ENCODE measurements around the gene TEKT2.

DNA sequence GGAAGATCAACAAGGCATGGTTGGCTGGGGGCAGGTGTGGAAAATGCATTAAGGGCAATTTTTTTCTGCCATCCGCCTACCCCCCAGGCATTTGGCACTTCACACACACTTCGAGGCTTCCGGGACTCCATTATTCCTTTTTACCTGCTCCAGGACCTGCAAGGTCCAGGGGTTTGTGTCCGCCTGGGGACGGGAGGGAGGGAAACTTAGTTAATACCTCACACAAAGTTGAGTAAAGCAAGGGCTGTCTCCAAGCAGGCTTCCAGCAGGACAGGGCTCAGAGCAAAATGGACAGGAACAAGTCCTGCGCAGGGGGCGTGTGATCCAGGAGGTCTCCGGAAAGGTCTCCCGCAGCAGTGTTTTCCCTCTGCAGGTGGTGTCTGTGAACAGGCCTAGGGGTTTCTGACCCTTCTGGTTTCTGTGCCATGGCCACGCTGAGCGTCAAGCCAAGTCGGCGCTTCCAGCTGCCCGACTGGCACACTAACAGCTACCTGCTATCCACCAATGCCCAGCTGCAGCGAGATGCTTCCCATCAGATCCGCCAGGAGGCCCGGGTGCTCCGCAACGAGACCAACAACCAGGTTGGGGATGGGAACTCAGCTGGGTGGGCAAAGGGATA lies 712 bp downstream of the TEKT2 start:
- TF ChIP-seq GATA2 (IDR thresholded peaks at IDR 0.05; ENCODE audit: low read depth, low read length) (no peak), GATA3 (IDR thresholded peaks at IDR 0.05; ENCODE audit: low read depth, low read length) (no peak)

Data from SH-SY5Y (cell line).